Fibroblast of the aortic adventitia (primary cell): ENCODE measurements around the gene ENKD1. TPM values are rescaled to one million over a fixed set of nuclear protein-coding genes. Genes with fewer than 3 reads are reported as not detected.

Source experiments
- DNase-seq: peaks from one replicate; pipeline ENCODE4 v3.0.0-alpha.2; 2010; ENCODE audit warnings: low read depth
- H3K4me3 ChIP-seq: 2 replicates; pipeline ENCODE4 v1.5.1; 2011; ENCODE audit warnings: low read depth, mild to moderate bottlenecking, control low read depth, low read length, moderate library complexity
- CTCF ChIP-seq: IDR thresholded peaks from 2 replicates; pipeline ENCODE4 v1.5.1; 2011; ENCODE audit warnings: mild to moderate bottlenecking, low read length, control low read depth, inconsistent platforms; ENCODE audit not compliant: insufficient read depth
- total RNA-seq: library from RNA; depleted of rRNA; stranded (reverse); fragments of >200 nt; gene quantifications from 2 replicates; pipeline ENCODE4 v1.2.3, GENCODE V29; 2012; ENCODE audit warnings: low replicate concordance

Gene ENKD1
- total RNA-seq, 1 donor, result 14.1 TPM

GRCh38 chr16:67660564-67661028, 6.0 kb downstream of the ENKD1 start, which contains the start of gene PARD6A:
Gene PARD6A (plus strand): TSS chr16:67660960. CDS start chr16:67661039, 79 bp downstream.
- peak; percentile 93 for DNase-seq
- peak within 1 kb of the TSS; percentile 89 for H3K4me3 ChIP-seq
- no peak for TF ChIP-seq CTCF

GRCh38 chr16:67659675-67660563, 6.6 kb downstream of the ENKD1 start, which contains the start of gene ACD:
Gene ACD (minus strand): TSS chr16:67660260. CDS start chr16:67660220, 40 bp downstream.
- DNase-seq, result peak; percentile 85
- no peak for TF ChIP-seq CTCF
- H3K4me3 ChIP-seq, result peak within 1 kb of the TSS; percentile 89

GRCh38 chr16:67658849-67659674, 7.5 kb downstream of the ENKD1 start:
- no peak for TF ChIP-seq CTCF
- peak overlapping the region; percentile 89 for H3K4me3 ChIP-seq
- no peak for DNase-seq

- DNase-seq, result no peak
- H3K4me3 ChIP-seq, result no peak overlapping the region
- TF ChIP-seq CTCF, result no peak
These were observed 8.6 kb downstream of the ENKD1 start for GRCh38 chr16:67657751-67658518.

GRCh38 chr16:67657017-67657608, 9.4 kb downstream of the ENKD1 start:
- no peak overlapping the region for H3K4me3 ChIP-seq
- no peak for TF ChIP-seq CTCF
- no peak for DNase-seq
